Thyroid gland (tissue), 4 donors: Measurements from ENCODE around the gene GYS1.

Experiments
- CTCF ChIP-seq, 6 experiments: fragments of 200-600 bp in 3 of 6; fragments of 450-650 bp in 3 of 6; sonication (generic) in 3 of 6; IDR thresholded peaks; one replicate each; pipeline ENCODE4 v1.5.1; 2016 to 2019; ENCODE audit warnings: antibody characterized with exemption in 6 of 6, mild to moderate bottlenecking in 2 of 6, inconsistent platforms in 1 of 6, moderate library complexity in 1 of 6
- POLR2A ChIP-seq, 2 donors: fragments of 450-650 bp; IDR thresholded peaks; one replicate each; pipeline ENCODE4 v1.6.1; 2017; ENCODE audit warnings: antibody characterized with exemption in 2 of 2, mild to moderate bottlenecking in 2 of 2, moderate library complexity in 1 of 2

DNA sequence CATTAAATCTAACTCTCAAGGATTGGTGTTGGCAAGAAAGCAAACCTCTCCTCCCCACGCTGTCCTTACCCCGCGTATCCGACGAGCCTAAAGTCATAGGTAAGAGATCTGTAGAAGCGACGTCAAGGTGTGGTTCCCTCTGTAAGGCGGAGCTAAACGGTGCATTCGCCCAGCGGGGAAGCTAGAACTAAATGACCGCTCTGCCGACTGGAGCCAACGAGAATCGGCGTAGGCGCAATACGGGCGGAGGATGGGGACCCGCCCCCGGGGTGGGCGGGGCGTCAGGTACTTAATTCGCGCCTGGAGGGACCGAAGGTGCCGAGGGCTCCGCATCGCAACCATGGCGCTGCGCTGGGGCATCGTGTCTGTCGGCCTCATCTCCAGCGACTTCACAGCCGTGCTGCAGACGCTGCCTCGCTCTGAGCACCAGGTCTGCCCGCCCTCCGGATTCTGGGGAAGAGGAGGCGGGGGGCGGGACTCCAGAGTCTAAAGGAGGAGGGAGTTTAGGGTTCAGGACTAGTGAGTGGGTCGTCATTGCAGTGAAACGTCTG lies 59.7 kb downstream of the GYS1 start, which contains the start of gene DHDH:
- no peak for TF ChIP-seq CTCF (IDR thresholded peaks at IDR 0.05)
- TF ChIP-seq POLR2A (IDR thresholded peaks at IDR 0.05) = no peak
